Amygdala (tissue), 56 donors: ENCODE data around the gene CCL27.
A peak's percentile ranks its signal among the peaks of the same experiment; 100 is the strongest.
"Not testable (repeated sequence)": the region's sequence is repeated elsewhere in the genome, so short reads cannot be mapped to it uniquely, and the experiment has no call there.

Source experiments
- DNase-seq, 56 donors: peaks; one replicate each; lab custom pipeline; 2025; lab: John Stamatoyannopoulos, UW

Gene CCL27

DNA sequence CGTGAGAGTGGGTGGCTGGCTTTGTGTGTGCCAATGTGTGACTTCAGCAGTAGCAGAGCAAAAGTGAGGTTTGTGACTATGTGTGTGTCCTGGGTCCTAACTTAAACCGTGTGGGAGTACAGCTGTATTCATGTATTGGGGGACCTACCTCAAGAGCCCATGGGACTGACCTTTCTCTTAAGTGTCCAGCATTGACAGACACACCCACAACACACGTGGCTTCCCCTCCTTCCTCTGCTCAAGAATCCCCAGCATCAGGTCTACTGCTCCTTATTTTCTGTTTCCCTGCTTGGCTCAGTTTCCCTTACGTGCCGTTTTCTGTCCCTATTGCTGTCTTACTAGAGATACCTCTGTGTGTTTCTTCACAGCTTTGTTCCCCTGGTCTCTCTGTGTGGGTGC is 9.9 kb downstream of the CCL27 start:
- DNase-seq, result no peak

DNA sequence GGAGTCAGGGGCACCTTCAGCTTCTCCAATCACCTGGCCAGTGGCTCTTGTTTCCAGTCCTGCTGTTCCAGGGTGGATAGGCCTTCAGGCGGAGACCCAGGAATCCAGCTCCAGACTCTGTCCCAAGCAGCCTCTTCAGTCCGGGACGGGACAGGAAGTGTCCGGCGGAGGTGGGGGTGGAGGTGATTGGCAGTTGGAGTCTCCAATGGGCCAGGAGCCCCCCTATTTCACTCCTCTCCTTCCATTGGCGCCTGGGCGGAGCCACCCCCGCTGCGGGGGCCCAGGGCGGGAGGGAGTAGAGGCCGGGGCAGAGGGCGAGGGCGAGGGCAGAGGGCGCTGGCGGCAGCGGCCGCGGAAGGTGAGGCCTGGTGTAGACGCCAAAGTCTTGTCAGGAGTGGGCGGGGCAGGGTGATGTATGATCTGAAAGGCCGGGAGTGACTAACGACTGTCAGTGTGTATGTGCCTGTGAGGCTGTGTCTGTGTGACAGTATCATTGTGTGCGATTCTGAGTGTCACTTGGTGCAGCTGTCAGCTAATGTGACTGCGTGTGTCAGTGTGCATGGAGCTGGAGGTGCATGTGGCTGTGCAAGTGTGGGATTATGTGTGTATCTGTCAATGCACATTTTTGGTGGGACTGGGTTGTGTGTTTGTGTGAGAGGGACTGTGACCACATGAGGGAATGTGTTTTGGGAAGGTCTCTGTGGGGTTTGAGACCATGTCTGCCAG is 10.4 kb downstream of the CCL27 start, which contains the start of gene IL11RA:
Gene IL11RA (plus strand): TSS at position 310 of the 726 bp plus-strand sequence. CDS start 3,033 bp downstream, outside the sequence.
- peak in 53 of 56 donors; percentile 14 to 88 (median 71) for DNase-seq

DNA sequence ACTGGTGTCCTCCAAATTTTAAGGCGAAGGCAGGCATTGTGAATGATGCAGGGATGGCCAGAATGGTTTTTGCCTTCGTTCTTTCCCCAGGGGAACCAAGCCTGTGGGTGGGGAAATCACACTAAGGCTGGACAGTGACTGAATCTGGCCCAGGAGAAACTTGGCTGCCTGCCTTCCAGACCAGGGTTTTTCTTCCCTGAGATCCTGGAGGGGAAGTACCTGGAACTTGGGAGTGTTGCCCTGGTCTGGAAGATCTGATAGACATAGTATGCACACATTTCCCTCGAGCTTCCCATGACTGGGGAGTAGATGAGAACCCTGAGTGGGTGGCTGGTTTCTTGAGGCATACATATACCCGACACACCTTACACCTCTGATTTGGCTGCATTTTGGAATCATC is 11.1 kb downstream of the CCL27 start:
- DNase-seq, result no peak

DNA sequence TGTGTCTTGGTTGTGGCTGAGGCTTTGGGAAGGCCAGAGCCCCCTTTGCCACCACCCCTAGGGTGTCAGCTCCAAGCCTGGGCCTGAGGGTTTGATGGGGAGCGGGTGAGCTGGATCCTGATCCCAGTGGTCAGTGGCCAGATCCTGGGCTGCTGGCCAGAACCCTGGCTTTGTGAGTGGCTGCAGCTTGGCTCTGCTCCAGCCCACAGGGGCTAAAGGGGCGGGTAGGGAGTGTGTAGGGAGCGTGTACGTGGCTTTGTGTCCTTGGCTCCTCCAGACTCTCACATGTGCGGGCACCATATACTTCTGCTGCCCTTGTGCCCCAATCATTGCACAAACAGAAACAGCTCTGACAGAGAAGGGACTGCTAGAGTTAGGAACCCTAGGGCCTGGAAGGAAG is 11.6 kb downstream of the CCL27 start:
- DNase-seq, result peak in 29 of 56 donors; percentile 6 to 76 (median 26)

DNA sequence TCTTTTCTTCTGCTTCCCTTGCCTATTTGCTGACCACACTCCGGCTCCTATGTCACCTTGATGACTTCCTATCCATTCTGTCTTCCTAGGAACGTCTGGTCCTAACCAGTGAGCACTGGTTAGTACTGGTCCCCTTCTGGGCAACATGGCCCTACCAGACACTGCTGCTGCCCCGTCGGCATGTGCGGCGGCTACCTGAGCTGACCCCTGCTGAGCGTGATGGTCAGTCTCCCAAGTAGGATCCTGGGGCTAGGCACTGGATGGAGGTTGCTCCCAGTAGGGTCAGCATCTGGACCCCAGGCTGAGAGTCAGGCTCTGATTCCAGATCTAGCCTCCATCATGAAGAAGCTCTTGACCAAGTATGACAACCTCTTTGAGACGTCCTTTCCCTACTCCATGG is 13.8 kb downstream of the CCL27 start:
- no peak for DNase-seq

DNA sequence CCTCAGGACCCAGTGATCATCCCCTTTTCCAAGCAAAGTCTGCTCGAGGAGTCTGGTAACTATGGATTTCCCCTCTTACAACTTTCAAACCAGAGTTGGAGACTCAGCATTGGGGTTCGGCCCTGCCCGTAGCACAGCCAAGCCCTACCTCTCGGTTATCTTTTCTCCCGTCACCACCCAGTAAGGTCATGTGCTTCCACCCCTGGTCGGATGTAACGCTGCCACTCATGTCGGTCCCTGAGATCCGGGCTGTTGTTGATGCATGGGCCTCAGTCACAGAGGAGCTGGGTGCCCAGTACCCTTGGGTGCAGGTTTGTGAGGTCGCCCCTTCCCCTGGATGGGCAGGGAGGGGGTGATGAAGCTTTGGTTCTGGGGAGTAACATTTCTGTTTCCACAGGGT is 14.8 kb downstream of the CCL27 start:
- no peak for DNase-seq

DNA sequence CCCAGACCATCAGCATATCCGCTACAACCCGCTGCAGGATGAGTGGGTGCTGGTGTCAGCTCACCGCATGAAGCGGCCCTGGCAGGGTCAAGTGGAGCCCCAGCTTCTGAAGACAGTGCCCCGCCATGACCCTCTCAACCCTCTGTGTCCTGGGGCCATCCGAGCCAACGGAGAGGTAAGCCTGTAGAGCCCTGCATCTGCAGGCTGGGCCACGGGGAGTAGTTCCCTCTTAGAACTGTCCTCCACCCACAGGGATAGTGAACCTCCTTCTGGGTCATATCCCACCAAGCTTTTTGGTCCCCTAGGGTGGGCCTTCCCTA is 15.4 kb downstream of the CCL27 start:
- peak in 1 of 56 donors; percentile 55 for DNase-seq

DNA sequence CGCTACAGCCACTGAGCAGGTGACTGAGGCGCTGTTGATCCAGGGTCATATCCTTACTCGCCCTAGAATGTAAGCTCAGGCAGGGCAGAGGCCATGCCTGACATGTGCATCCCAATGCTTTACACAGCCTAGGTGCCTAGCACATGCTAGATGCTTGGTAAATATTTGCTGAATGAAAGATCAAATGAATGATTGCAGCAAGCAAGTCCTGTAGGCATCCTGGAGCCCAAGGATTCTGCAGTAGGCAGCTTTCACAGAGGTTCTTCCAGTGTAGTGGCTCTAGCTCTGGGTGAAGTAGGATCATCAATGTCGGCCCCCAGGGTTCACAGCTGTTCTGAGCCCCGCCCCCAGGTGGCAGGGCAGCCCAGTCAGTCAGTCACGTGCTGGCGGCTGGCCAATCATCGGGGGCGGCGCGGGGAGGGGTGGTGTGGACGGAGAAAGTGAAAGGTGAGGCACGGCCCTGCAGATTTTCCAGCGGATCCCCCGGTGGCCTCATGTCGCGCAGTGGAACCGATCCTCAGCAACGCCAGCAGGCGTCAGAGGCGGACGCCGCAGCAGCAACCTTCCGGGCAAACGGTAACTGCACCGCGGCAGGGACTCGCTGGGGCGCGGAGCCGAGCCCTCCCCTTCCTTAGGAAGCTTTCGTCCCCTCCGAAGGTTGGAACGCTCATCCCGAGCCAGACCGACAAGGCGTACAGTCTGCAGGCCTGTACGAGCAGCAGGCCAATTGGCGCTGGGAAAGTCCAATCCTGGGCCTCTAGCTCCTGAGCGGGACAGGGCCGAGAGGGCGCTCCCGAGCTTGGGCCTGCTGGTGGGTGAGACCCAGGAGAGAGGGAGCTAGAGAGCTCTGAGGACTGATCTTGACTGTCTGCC is 16.0 kb downstream of the CCL27 start, which contains the start of gene GALT:
Gene GALT (plus strand): TSS at position 465 of the 873 bp plus-strand sequence. CDS start 30 bp downstream, at position 495.
- DNase-seq, result peak; percentile 15 to 92 (median 78)

DNA sequence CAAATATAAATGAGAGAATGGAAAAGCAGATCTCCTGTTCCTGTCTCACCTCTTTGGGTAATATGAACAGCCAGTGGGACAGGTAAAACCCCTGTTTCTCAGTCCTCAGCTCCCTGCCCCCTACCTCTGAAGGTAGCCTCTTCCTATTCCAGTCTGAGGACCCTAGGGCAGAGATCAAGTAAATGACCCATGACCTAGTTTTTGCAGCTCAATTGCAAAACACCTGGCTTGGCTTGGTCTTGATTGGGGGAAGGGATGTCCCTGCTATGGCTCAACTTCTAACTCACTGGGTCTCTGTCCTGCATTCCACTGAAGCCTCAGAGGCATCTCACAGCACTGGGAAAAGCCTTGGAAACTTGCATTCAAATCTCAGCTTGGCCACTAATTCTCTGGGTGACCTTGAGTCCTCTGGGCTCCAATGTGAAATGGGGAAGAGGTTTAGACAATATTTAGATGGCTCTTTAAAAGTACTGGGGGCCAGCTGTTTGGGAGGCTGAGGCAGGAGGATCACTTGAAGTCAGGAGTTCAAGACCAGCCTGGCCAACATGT is 17.6 kb downstream of the CCL27 start:
- no peak for DNase-seq

DNA sequence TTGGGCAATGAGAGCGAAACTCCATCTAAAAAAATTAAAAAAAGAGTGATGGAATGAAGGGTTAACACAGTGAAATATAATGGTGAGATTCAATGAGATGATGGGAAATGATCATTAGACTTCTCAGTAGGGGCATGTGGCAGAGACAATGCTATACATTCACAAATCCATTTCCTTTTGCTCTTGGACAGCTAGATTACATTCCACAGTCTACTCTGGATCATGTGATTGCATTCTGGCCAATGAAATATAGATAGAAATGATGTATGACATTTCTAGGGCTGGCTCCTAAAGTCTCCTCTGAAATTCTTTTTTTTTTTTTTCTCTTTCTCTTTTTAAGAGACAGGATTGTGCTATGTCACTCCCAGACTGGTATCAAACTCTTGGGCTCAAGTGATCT is 19.8 kb downstream of the CCL27 start:
- no peak for DNase-seq

DNA sequence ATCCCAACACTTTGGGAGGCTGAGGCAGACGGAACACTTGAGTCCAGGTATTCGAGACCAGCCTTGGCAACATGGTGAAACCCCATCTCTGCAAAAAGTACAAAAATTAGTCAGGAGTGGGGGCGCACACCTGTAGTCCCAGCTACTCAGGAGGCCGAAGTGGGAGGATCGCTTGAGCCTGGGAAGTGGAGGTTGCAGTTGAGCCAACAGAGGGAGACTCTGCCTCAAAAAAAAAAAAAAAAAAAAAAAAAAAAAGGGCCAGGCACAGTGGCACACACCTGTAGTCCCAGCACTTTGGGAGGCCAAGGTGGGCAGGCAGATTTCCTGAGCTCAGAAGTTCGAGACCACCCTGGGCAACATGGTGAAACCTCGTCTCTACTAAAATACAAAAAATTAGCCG is 23.1 kb downstream of the CCL27 start:
- DNase-seq, result not testable (repeated sequence)

DNA sequence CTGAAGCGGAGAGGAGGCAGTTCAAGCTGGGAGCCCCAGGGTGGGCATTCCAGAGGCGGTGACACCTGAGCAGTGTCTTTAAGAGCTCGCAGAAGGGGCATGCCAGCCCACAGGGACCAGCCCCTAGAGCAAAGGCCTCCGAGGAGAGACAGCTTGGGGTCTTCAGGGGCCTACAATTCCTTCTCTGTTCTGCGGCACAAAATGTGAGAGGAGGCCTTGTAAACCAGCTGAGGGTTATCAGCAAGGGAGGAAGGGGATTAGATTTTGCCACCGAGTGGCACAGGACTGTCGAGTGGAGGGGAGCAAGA is 24.4 kb downstream of the CCL27 start:
- DNase-seq, result no peak

DNA sequence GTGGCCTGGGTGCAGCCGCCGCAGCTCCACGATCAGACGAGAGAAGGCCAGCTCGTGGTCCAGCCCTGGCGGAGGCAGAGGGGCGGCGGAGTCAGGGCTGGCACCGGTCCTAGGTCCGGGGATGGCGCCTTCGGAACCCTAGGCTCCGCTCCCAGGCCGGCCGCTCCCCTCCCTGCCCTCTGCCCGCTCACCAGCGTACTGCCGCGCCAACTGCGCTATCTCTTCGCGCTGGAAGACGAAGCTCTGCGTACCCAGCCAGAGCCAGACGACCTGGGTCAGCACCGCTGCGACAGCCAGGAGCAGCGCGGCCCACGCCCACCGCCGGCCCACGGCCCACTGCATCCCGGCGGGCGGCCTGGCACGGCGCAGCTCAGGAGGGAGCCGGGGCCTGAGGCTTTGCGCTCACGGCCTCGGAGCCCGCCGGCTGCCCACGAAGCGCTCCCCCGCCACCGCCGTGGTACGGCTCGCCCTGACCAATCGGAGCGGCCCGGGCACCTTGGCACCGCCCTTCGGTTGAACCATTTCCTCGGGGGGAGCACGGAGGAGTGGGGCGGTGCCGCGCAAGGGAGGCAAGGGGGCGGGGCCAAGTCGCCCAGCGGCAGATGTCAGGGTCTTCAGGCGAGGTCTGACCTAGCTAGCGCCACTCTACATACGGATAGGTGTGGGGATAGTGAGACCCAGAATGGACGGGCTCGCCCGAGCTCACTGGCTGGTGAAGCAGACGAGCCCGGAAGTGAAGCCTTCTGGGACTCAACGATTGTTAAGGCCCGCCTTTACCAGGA is 24.9 kb downstream of the CCL27 start, which contains the start of gene SIGMAR1:
Gene SIGMAR1 (minus strand): TSS at position 432 of the 782 bp plus-strand sequence. CDS start 90 bp downstream, at position 342.
- DNase-seq, result peak; percentile 60 to 96 (median 88)

DNA sequence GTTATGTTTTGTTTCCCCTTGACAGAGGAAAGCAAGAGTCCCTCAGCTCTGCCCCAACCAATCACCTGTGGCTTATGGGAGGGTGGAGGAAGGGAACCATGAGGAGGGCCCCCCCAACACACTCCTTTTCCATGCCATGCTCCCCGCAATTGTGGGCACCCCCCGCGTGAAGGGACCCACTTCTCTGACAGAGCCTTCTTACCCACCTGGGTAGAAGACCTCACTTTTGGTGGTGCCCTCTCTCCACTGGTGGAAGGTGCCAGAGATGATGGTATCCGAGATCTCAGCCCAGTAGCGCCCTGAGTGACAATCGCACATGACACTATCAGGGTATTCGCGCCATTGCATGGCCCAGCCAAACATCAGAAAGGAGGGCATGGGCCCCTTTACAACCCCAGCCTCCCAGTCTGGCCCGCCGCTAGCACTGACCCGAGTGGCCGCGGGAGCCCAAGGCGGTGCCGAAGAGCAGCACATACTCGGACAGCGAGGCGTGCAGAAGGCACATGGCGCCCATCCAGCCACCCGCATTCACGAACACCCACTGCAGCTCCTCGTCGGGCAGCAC is 25.6 kb downstream of the CCL27 start:
- peak in 6 of 56 donors; percentile 33 to 60 (median 45) for DNase-seq

DNA sequence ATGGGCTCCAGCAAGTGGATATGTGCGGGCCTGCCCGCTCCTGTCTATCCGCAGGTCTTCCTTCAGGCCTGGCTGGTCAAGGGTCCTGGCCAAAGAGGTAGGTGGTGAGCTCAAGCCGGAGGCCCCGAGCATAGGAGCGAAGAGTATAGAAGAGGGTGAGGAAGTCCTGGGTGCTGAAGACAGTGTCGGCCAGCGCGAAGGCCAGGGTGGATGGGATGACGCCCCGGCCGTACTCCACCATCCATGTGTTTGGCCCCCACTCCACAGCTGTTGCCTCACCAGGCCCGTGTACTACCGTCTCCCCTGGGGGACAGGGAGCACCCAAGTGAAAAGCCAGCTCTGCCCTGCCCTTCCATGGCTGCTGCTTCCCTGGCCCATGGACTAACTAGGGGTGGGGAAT is 26.9 kb downstream of the CCL27 start:
- DNase-seq, result no peak

DNA sequence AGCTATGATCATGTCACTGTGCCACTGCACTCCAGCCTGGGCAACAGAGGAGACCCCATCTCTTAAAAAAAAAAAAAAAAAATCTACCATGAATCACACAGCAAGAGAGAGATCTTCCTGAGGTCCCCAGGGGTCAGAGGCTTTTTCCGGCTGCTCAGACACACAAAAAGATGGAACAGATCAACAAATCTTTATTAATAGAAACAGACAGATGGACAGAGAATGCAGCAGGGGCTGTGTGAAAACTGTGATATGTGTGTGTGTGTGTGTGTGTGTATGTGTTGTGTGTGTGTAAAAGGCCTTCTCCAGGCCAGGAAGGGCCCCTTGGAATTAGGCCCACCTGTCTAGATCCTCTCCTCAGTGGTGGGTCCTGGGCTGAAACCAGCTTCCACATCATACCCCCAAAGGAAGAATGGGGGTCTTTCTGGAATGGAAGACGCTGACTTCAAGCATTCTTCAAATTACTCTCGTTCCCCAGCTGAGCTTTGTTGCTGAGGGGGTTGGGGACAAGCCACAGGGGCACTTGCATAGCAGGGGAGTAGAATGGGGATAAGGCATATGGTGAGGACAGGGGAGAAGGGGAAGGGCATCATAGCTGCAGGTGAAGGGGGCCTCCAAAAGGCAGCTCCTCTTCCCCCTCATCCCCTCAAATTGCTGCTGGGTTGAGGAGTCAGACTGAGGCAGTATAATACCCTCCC is 27.8 kb downstream of the CCL27 start:
- no peak for DNase-seq

DNA sequence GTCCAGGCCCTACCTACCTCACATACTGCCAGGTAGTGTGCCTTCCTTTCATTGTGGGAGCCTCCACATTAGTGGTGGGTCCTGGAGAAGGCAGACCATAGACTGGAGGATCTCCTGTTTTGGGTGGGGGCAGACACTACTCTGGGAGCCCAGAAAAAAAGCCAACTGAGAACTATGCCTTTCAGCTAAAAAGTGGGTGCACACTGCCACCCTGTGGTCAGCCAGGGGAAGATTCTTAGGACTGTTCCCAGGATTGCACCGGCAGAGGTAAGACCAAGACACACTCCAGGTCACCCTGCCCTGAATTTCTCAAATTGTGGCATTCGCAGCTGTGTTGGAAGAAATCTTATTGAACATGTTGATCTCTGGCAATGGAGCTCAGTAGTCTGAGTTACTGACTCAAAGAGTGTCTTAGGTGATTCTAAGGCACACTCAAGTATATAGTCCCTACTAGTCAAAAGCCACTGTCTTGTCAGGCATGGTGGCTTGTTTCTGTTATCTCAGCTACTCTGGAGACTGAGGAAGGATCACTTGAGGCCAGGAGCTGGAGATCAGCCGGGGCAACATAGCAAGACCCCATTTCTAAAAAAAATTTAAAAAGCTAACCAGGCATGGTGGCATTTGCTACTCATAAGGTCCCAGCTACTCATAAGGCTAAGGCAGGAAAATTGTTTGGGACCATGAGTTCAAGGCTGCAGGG is 28.5 kb downstream of the CCL27 start:
- peak in 43 of 56 donors; percentile 7 to 81 (median 41) for DNase-seq

DNA sequence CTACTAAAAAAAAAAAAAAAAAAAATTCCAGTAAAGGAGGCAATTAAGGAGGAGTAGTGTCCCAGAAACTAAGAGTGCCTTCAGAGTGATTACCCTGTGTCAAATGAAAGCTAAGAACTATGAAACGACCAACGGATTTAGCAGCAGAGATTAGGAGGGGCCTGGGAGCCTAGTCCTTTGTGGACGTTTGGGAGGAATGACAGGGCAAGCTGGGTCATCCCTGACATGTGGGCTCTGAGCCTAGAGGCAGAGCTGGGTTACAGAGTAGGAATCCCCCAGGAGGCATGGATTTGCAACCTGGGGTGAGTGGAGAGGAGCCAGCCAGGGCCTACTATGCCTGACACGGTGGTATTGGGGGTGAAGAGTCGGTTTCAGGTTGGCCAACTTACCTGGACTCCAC is 29.3 kb downstream of the CCL27 start:
- no peak for DNase-seq
